Activated T-helper 2 cell treated with anti-CD3 and anti-CD28 coated beads, Interferon-gamma antibody, Interleukin-2, Interleukin-4, amounts not matched to agents 10 μg/mL and 5 μg/mL and 100 μg/mL, durations not matched to agents 14 hours and 24 hours and 36 hours (primary cell): ENCODE data around the gene REPS2. TPM values are rescaled to one million over a fixed set of nuclear protein-coding genes. Genes with fewer than 3 reads are reported as not detected.

Experiments used
- DNase-seq: peaks from one replicate; pipeline ENCODE4 v3.0.0; 2021; ENCODE audit warnings: low spot score
- H3K27ac Mint-ChIP-seq: one replicate; pipeline ENCODE4 v1.8.0; 2021; ENCODE audit warnings: mixed read lengths
- H3K27me3 Mint-ChIP-seq: one replicate; pipeline ENCODE4 v1.8.0; 2021; ENCODE audit warnings: low read depth, mixed read lengths
- H3K36me3 Mint-ChIP-seq: one replicate; pipeline ENCODE4 v1.8.0; 2021; ENCODE audit warnings: low read depth, mixed read lengths
- H3K4me1 Mint-ChIP-seq: one replicate; pipeline ENCODE4 v1.8.0; 2021; ENCODE audit warnings: low read depth, mixed read lengths
- H3K4me3 Mint-ChIP-seq: one replicate; pipeline ENCODE4 v1.8.0; 2021; ENCODE audit warnings: low read depth, mild to moderate bottlenecking, moderate library complexity, mixed read lengths
- H3K9me3 Mint-ChIP-seq: one replicate; pipeline ENCODE4 v1.8.0; 2021; ENCODE audit warnings: mixed read lengths
- intact Hi-C: fragments of 100-400 bp; cut with micrococcal nuclease; formaldehyde crosslinking; loops from one replicate; pipeline ENCODE4 v1.15.1; 2023
- total RNA-seq: library from RNA; stranded (reverse); gene quantifications from 2 replicates; pipeline ENCODE4 v1.2.3, GENCODE V29; 2022

The REPS2 gene
- total RNA-seq, 1 donor from 2014 or later = 0.02 TPM

DNA sequence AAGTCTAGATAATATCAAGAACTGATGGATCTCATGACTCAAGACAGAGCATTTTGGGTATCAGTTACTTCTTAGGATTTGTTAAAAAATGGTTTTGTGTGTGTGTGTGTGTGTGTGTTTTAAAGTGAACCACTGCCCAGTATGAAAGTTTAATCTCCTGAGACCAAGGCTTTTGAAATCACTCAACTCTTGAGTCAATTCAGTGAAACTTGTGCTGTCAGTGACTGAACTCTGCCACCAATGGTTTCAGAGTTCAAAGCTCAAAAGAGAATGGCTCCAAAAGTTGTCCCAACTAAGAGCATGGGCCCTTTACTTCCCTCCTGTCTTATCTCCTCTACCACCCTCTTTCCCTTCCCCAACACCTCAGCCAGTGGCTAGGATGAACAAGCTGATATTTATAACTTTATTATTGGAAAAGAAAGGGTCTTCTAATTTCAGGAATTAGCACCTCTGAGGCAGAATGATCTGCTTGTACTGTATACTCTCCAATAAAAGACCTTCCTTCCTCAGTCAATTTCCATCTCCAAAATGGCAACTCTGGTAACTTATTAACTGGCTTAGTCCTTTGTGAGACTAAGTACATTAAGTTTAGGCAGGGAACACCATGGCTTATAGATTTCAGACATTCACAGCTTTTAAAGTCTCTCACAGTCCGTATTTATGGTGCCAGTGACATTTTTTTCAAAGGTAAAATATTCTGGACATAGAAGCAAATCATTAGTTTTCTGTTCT, 152.2 kb downstream of the REPS2 start:
- Mint-ChIP-seq H3K4me3 (no peak overlapping the region), H3K36me3 (no peaks in the 10 kb centered on the region), H3K4me1 (no peaks in the 10 kb centered on the region)

DNA sequence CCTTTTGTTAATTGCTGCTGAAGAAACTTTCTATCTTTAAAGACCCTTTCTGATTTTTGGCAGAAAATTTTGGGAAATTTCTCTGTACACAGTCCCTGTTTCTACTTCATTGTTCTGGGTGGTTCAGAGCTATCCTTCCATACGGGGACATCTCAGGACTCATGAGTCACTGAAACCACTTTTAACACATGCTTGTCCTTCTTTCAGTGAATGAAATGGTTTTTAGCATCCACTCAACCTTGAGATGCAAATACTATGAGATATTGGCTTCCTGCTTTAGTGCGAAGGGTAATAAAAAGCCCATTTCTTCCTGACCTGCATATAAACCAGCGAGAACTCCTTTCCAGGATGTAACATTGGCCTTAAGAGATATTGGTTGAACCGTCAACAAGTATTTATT, 158.0 kb downstream of the REPS2 start:
- no peaks in the 10 kb centered on the region for H3K27me3 Mint-ChIP-seq
- no peak overlapping the region for H3K4me3 Mint-ChIP-seq
- H3K4me1 Mint-ChIP-seq = no peaks in the 10 kb centered on the region
- H3K27ac Mint-ChIP-seq = no peak overlapping the region
- intact Hi-C loops = no loop called here
- H3K36me3 Mint-ChIP-seq = no peaks in the 10 kb centered on the region
- DNase-seq = no peak
- H3K9me3 Mint-ChIP-seq = no peaks in the 10 kb centered on the region

More for the DNA sequence above, 152.2 kb downstream of the REPS2 start:
- H3K27me3 Mint-ChIP-seq = peaks cover 5% of the 10 kb centered on the region
- intact Hi-C loops = no loop called here
- no peak for DNase-seq
- no peak overlapping the region for H3K27ac Mint-ChIP-seq
- H3K9me3 Mint-ChIP-seq = no peaks in the 10 kb centered on the region

DNA sequence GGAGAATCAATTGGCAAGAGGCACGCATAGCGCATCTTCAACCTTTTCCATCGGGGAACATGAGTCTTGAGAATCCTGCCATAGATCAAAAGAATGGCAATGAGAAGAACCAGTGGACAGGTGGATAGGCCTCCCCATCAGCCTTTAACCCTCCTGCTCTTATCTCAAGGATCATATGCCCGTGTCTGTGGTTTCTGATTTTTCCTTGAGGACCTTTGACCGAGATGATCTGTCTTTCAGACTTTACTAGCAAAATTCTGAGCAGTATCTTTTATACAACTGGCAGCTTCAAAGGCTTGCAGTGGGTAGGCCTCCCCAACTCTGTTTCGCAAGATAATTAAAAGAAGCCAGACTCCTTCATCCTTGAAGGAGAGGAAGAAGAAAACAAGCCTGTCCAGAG, 174.4 kb downstream of the REPS2 start:
- no peaks in the 10 kb centered on the region for H3K9me3 Mint-ChIP-seq
- H3K27ac Mint-ChIP-seq = no peak overlapping the region
- intact Hi-C loops = no loop called here
- no peak overlapping the region for H3K4me3 Mint-ChIP-seq
- no peaks in the 10 kb centered on the region for H3K27me3 Mint-ChIP-seq
- no peak for DNase-seq
- H3K36me3 Mint-ChIP-seq = no peaks in the 10 kb centered on the region
- H3K4me1 Mint-ChIP-seq = no peaks in the 10 kb centered on the region

GRCh38 chrX:17154001-17154400, 207.5 kb downstream of the REPS2 start:
- intact Hi-C loops = no loop called here
- Mint-ChIP-seq H3K27ac (no peak overlapping the region), H3K27me3 (no peaks in the 10 kb centered on the region), H3K9me3 (no peaks in the 10 kb centered on the region), H3K36me3 (no peaks in the 10 kb centered on the region), H3K4me1 (no peaks in the 10 kb centered on the region), H3K4me3 (no peak overlapping the region)
- DNase-seq = no peak

GRCh38 chrX:17160975-17161374, 214.5 kb downstream of the REPS2 start:
- DNase-seq = no peak
- Mint-ChIP-seq H3K4me1 (no peaks in the 10 kb centered on the region), H3K9me3 (peaks cover 10% of the 10 kb centered on the region), H3K27ac (no peak overlapping the region), H3K27me3 (no peaks in the 10 kb centered on the region), H3K4me3 (no peak overlapping the region), H3K36me3 (no peaks in the 10 kb centered on the region)
- intact Hi-C loops = no loop called here

GRCh38 chrX:17161991-17162390, 215.5 kb downstream of the REPS2 start:
- Mint-ChIP-seq H3K4me1 (no peaks in the 10 kb centered on the region), H3K9me3 (peaks cover 10% of the 10 kb centered on the region)
- intact Hi-C loops = no loop called here

DNA sequence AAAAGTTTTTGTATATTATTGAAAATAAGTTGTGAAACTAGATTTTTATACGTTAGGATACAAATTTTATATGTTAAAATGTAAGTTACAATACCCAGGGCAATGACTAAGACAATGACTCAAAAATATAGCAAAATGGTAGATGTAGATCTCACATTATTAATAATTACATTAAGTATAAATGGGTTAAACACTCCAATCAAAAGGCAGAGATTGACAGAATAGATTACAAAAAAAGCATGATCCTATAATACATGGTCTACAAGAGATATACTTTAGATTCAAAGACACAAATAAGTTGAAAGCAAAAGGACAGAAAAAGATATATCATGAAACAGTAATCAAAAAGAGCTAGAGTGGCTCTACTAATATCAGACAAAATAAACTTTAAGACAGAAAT, 217.6 kb downstream of the REPS2 start:
- intact Hi-C loops = no loop called here
- no peaks in the 10 kb centered on the region for H3K27me3 Mint-ChIP-seq
- H3K4me1 Mint-ChIP-seq = no peaks in the 10 kb centered on the region
- H3K36me3 Mint-ChIP-seq = no peaks in the 10 kb centered on the region
- no peak overlapping the region for H3K27ac Mint-ChIP-seq
- peaks cover 10% of the 10 kb centered on the region for H3K9me3 Mint-ChIP-seq
- no peak overlapping the region for H3K4me3 Mint-ChIP-seq
- no peak for DNase-seq

More at GRCh38 chrX:17161991-17162390, 215.5 kb downstream of the REPS2 start:
- no peak overlapping the region for H3K4me3 Mint-ChIP-seq
- no peak overlapping the region for H3K27ac Mint-ChIP-seq
- DNase-seq = no peak
- H3K27me3 Mint-ChIP-seq = no peaks in the 10 kb centered on the region
- no peaks in the 10 kb centered on the region for H3K36me3 Mint-ChIP-seq

DNA sequence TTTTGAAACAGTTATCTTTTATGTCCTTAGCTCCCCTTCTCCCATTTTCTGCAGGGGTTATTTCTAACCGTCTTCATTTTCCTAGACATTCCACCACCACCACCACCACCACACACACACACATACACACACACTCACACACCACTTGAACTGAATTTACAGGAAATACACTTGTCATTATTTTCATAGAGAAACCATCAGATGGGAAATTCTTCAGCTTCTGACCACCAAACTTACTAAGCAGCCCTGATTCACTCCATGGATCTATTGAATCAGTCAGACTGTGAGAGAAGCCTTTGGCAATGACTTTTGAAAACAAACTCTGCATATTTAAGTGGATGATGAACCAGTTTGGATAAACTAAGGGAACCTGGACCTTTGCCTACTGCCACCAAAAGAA, 218.5 kb downstream of the REPS2 start:
- Mint-ChIP-seq H3K36me3 (no peaks in the 10 kb centered on the region), H3K9me3 (peaks cover 10% of the 10 kb centered on the region), H3K4me1 (no peaks in the 10 kb centered on the region), H3K27me3 (no peaks in the 10 kb centered on the region), H3K4me3 (no peak overlapping the region), H3K27ac (no peak overlapping the region)
- intact Hi-C loops = no loop called here
- DNase-seq = no peak

- Mint-ChIP-seq H3K27me3 (no peaks in the 10 kb centered on the region), H3K4me3 (no peak overlapping the region), H3K36me3 (no peaks in the 10 kb centered on the region), H3K4me1 (no peaks in the 10 kb centered on the region), H3K9me3 (peaks cover 5% of the 10 kb centered on the region), H3K27ac (no peak overlapping the region)
- intact Hi-C loops = no loop called here
- DNase-seq = no peak
These were observed 221.5 kb downstream of the REPS2 start for GRCh38 chrX:17167915-17168314.

- no peak overlapping the region for H3K4me3 Mint-ChIP-seq
- H3K36me3 Mint-ChIP-seq = no peaks in the 10 kb centered on the region
- H3K9me3 Mint-ChIP-seq = no peaks in the 10 kb centered on the region
- no peak overlapping the region for H3K27ac Mint-ChIP-seq
- no peaks in the 10 kb centered on the region for H3K4me1 Mint-ChIP-seq
- H3K27me3 Mint-ChIP-seq = no peaks in the 10 kb centered on the region
- intact Hi-C loops = no loop called here
- DNase-seq = no peak
These were observed 224.5 kb downstream of the REPS2 start for GRCh38 chrX:17170973-17171372.

- no peaks in the 10 kb centered on the region for H3K4me1 Mint-ChIP-seq
- H3K4me3 Mint-ChIP-seq = no peak overlapping the region
- H3K27ac Mint-ChIP-seq = no peak overlapping the region
- H3K9me3 Mint-ChIP-seq = no peaks in the 10 kb centered on the region
- H3K27me3 Mint-ChIP-seq = no peaks in the 10 kb centered on the region
- H3K36me3 Mint-ChIP-seq = no peaks in the 10 kb centered on the region
- intact Hi-C loops = no loop called here
- DNase-seq = no peak
These were observed 228.2 kb downstream of the REPS2 start for GRCh38 chrX:17174671-17175070.

DNA sequence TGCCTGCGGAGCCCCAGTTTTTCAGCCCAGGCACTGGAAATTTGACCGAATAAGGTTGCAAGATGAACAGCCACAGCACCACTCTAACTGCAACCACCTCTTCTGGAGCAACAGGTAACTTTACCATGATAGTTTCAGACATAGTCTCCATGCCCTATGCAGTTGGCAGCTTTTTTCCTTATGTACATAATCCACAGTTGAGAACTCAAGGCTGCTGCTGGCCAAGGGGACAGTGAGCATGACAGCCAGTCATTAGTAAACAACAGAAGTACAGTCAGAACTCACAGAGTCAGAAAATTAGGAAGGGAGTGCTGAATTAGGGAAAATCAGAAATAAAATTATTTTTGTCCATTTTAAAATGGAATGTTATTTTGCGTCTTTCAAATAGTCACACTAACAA, 235.9 kb downstream of the REPS2 start:
- Mint-ChIP-seq H3K4me3 (no peak overlapping the region), H3K36me3 (no peaks in the 10 kb centered on the region), H3K9me3 (no peaks in the 10 kb centered on the region), H3K27me3 (no peaks in the 10 kb centered on the region), H3K27ac (no peak overlapping the region), H3K4me1 (no peaks in the 10 kb centered on the region)
- DNase-seq = no peak
- intact Hi-C loops = no loop called here

DNA sequence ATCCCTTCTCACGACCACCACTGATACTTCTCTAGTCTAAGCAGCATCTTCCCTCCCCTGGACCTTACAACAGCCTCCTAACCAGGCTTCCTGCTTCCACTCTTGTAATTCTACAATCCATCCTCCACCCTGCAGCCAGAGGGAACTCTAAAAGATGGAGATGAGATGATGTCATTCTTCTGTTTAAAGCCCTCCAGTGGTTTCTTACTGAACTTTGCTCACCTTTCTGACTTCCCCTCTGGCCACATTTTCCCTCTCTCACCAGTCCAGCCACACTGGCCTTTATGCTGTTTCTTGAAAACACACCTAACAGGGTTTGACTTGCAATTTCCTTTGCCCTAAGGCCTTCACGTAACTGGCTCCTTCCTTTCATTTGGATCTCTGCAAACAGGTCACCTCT, 237.1 kb downstream of the REPS2 start:
- H3K36me3 Mint-ChIP-seq = no peaks in the 10 kb centered on the region
- intact Hi-C loops = no loop called here
- no peak overlapping the region for H3K27ac Mint-ChIP-seq
- no peaks in the 10 kb centered on the region for H3K4me1 Mint-ChIP-seq
- H3K4me3 Mint-ChIP-seq = no peak overlapping the region
- no peak for DNase-seq
- no peaks in the 10 kb centered on the region for H3K9me3 Mint-ChIP-seq
- no peaks in the 10 kb centered on the region for H3K27me3 Mint-ChIP-seq

DNA sequence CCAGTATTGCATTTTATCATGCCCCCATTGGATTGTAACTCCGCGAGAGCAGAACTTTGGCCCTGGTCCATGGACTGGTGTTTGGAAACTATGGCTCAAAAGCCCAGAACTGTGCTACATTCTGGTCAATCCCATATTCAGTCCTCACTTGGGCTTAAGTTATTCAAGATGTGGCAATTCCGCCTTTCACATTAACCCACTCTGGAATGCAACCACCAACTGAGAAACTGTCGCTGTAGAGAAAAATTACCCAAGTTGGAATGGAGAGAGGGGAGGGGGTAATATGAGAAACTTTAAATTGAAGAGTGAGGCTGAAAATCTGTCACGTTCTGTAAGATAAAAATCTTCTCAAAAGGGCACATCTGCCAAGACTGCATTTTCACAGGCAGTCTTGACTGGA, 239.0 kb downstream of the REPS2 start:
- no peaks in the 10 kb centered on the region for H3K9me3 Mint-ChIP-seq
- H3K27ac Mint-ChIP-seq = no peak overlapping the region
- no peaks in the 10 kb centered on the region for H3K36me3 Mint-ChIP-seq
- no peak for DNase-seq
- H3K4me1 Mint-ChIP-seq = no peaks in the 10 kb centered on the region
- no peaks in the 10 kb centered on the region for H3K27me3 Mint-ChIP-seq
- intact Hi-C loops = no loop called here
- H3K4me3 Mint-ChIP-seq = no peak overlapping the region
